GM18861 (cell line): ENCODE results near the gene FRYL.

Source experiments
- ATAC-seq: cut with Tn5 transposase; IDR thresholded peaks from one replicate; pipeline ENCODE4 v1.9.1; 2021; ENCODE audit not compliant: unreplicated experiment

The FRYL gene

GRCh38 chr4:48451656-48452055, 328.4 kb downstream of the FRYL start:
- ATAC-seq, result peak; percentile 57

DNA sequence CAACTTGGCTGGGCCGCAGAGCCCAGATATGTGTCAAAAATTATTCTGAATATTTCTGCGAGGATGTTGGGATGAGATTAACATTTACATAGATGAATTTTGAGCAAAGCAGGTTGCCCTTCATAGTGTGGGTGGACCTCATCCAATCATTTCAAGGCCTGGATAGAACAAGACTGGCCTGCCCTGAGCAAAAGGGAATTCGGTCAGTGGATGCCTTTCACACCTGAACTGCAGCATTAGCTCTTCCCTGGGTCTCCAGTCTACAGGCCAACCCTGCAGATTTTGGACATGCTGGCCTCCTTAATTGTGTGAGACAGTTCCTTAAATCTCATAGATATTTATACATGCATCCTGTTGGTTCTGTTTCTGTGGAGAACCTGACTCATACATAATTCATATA, 329.3 kb downstream of the FRYL start:
- no peak for ATAC-seq

GRCh38 chr4:48449151-48449550, 330.9 kb downstream of the FRYL start:
- ATAC-seq, result no peak
